Measurements from ENCODE around the gene CLIC4. TPM values are rescaled to one million over a fixed set of nuclear protein-coding genes. Genes with fewer than 3 reads are reported as not detected.
"Not testable (repeated sequence)": the region's sequence is repeated elsewhere in the genome, so short reads cannot be mapped to it uniquely, and the experiment has no call there.

CLIC4 gene
- total and polyA plus RNA-seq, 8 donors = 53.5 to 372 (median 110) TPM

GRCh38 chr1:24728982-24729381 is 16.3 kb upstream of the CLIC4 start:
- Histone ChIP-seq H3K36me3 (no peaks in the 10 kb centered on the region), H3K27ac (no peak overlapping the region), H3K4me3 (no peak overlapping the region), H3K9me3 (no peaks in the 10 kb centered on the region), H3K4me1 (peaks cover 7 to 45% (median 29%) of the 10 kb centered on the region in 4 donors), H3K27me3 (no peaks in the 10 kb centered on the region)
- peak in 1 of 2 donors; percentile 56 for DNase-seq
- intact Hi-C loops (cut with DNase I; ENCODE audit: low total_unique reads) = no loop called here
- 49 to 80% (median 60%) methylated on average over 10 of the region's 10 CpGs for WGBS, 5 donors
- TF ChIP-seq POLR2AphosphoS5 (IDR thresholded peaks at IDR 0.05) (no peak), EP300 (IDR thresholded peaks at IDR 0.05) (no peak), POLR2A (IDR thresholded peaks at IDR 0.05) (no peak), CTCF (IDR thresholded peaks at IDR 0.05) (no peak)

GRCh38 chr1:24732186-24732885 is 12.9 kb upstream of the CLIC4 start:
- no peak for TF ChIP-seq POLR2A (IDR thresholded peaks at IDR 0.05)
- no peak for TF ChIP-seq EP300 (IDR thresholded peaks at IDR 0.05)
- no peak for TF ChIP-seq POLR2AphosphoS5 (IDR thresholded peaks at IDR 0.05)
- no peak for TF ChIP-seq CTCF (IDR thresholded peaks at IDR 0.05)
- DNase-seq = no peak
- H3K36me3 ChIP-seq = no peaks in the 10 kb centered on the region
- H3K27me3 ChIP-seq = no peaks in the 10 kb centered on the region
- no peak overlapping the region for H3K27ac ChIP-seq
- intact Hi-C loops (cut with DNase I; ENCODE audit: low total_unique reads) = no loop called here
- 69 to 86% (median 83%) methylated on average over 4 of the region's 4 CpGs for WGBS, 5 donors
- H3K9me3 ChIP-seq = no peaks in the 10 kb centered on the region
- H3K4me3 ChIP-seq = no peak overlapping the region
- peaks cover 8 to 43% (median 34%) of the 10 kb centered on the region in 4 donors for H3K4me1 ChIP-seq

GRCh38 chr1:24733342-24733741 is 11.9 kb upstream of the CLIC4 start:
- H3K36me3 ChIP-seq = not testable (repeated sequence)
- WGBS, 5 donors = 72 to 90% (median 84%) methylated on average over 7 of the region's 7 CpGs

GRCh38 chr1:24735156-24735508 is 10.1 kb upstream of the CLIC4 start:
- no peaks in the 10 kb centered on the region for H3K9me3 ChIP-seq
- H3K36me3 ChIP-seq = no peaks in the 10 kb centered on the region
- no peaks in the 10 kb centered on the region for H3K27me3 ChIP-seq
- peak overlapping the region in 4 of 5 donors; percentile 38 to 70 (median 54) for H3K27ac ChIP-seq
- peaks cover 8 to 34% (median 27%) of the 10 kb centered on the region in 4 donors for H3K4me1 ChIP-seq
- 66 to 80% (median 71%) methylated on average over 5 of the region's 5 CpGs for WGBS, 5 donors
- no peak for TF ChIP-seq POLR2A (IDR thresholded peaks at IDR 0.05)
- TF ChIP-seq CTCF (IDR thresholded peaks at IDR 0.05) = no peak
- no peak for TF ChIP-seq EP300 (IDR thresholded peaks at IDR 0.05)
- no peak for TF ChIP-seq POLR2AphosphoS5 (IDR thresholded peaks at IDR 0.05)
- DNase-seq = peak in 1 of 2 donors; percentile 47
- H3K4me3 ChIP-seq = no peak overlapping the region
- intact Hi-C loops (cut with DNase I; ENCODE audit: low total_unique reads) = no loop called here

More at GRCh38 chr1:24733342-24733741, 11.9 kb upstream of the CLIC4 start:
- H3K9me3 ChIP-seq; H3K27me3 ChIP-seq; H3K4me3 ChIP-seq; DNase-seq; intact Hi-C loops (cut with DNase I; ENCODE audit: low total_unique reads); H3K27ac ChIP-seq: not testable (repeated sequence)
- peaks cover 8 to 36% (median 28%) of the 10 kb centered on the region in 4 donors for H3K4me1 ChIP-seq
